Measurements from ENCODE around the gene CAPN3. TPM values are rescaled to one million over a fixed set of nuclear protein-coding genes. Genes with fewer than 3 reads are reported as not detected.

CAPN3 gene
- total and polyA plus RNA-seq, 5 experiments from 2014 or later, result 0.46 to 24.2 (median 4.7) TPM

- H3K9me3 Mint-ChIP-seq, result peaks cover 0 to 23% (median 9%) of the 10 kb centered on the region in 9 donors
- POLR2A ChIA-PET, result no interaction called here
These were observed 18.7 kb downstream of the CAPN3 start for GRCh38 chr15:42378011-42378410.

GRCh38 chr15:42384597-42384996 lies 25.3 kb downstream of the CAPN3 start:
- no peak for ATAC-seq
- Mint-ChIP-seq H3K4me1 (no peaks in the 10 kb centered on the region), H3K27ac (no peak overlapping the region), H3K9me3 (peaks cover 0 to under 1% (median 0%) of the 10 kb centered on the region in 9 donors), H3K27me3 (no peaks in the 10 kb centered on the region), H3K36me3 (peaks cover 0 to 23% (median 5%) of the 10 kb centered on the region in 3 donors), H3K4me3 (no peak overlapping the region)
- DNase-seq, result no peak
- POLR2A ChIA-PET, result no interaction called here

More at GRCh38 chr15:42378011-42378410, 18.7 kb downstream of the CAPN3 start:
- no peaks in the 10 kb centered on the region for H3K27me3 Mint-ChIP-seq
- DNase-seq (no peak), ATAC-seq (no peak)
- peaks cover 4 to 30% (median 11%) of the 10 kb centered on the region in 3 donors for H3K36me3 Mint-ChIP-seq
- H3K27ac Mint-ChIP-seq, result no peak overlapping the region
- no peak overlapping the region for H3K4me3 Mint-ChIP-seq
- no peaks in the 10 kb centered on the region for H3K4me1 Mint-ChIP-seq

GRCh38 chr15:42385206-42385979 lies 26.1 kb downstream of the CAPN3 start:
- H3K36me3 Mint-ChIP-seq, result peaks cover 0 to 23% (median 10%) of the 10 kb centered on the region in 3 donors
- ATAC-seq (no peak), DNase-seq (no peak)
- H3K9me3 Mint-ChIP-seq, result no peaks in the 10 kb centered on the region
- no peaks in the 10 kb centered on the region for H3K4me1 Mint-ChIP-seq
- no peaks in the 10 kb centered on the region for H3K27me3 Mint-ChIP-seq
- H3K4me3 Mint-ChIP-seq, result no peak overlapping the region
- no peak overlapping the region for H3K27ac Mint-ChIP-seq
- POLR2A ChIA-PET, result no interaction called here

GRCh38 chr15:42385980-42386700 lies 26.8 kb downstream of the CAPN3 start:
- H3K27ac Mint-ChIP-seq, result no peak overlapping the region
- ATAC-seq (no peak), DNase-seq (no peak)
- H3K27me3 Mint-ChIP-seq, result no peaks in the 10 kb centered on the region
- no peaks in the 10 kb centered on the region for H3K9me3 Mint-ChIP-seq
- POLR2A ChIA-PET, result no interaction called here
- no peaks in the 10 kb centered on the region for H3K4me1 Mint-ChIP-seq
- no peak overlapping the region for H3K4me3 Mint-ChIP-seq
- H3K36me3 Mint-ChIP-seq, result peaks cover 0 to 23% (median 10%) of the 10 kb centered on the region in 3 donors

GRCh38 chr15:42387603-42388002 lies 28.3 kb downstream of the CAPN3 start:
- no peaks in the 10 kb centered on the region for H3K27me3 Mint-ChIP-seq
- H3K27ac Mint-ChIP-seq, result peak overlapping the region in 1 of 10 donors; percentile 8
- peaks cover 0 to 23% (median 10%) of the 10 kb centered on the region in 3 donors for H3K36me3 Mint-ChIP-seq
- POLR2A ChIA-PET, result no interaction called here
- no peaks in the 10 kb centered on the region for H3K4me1 Mint-ChIP-seq
- ATAC-seq (no peak), DNase-seq (no peak)
- H3K9me3 Mint-ChIP-seq, result no peaks in the 10 kb centered on the region
- H3K4me3 Mint-ChIP-seq, result no peak overlapping the region

GRCh38 chr15:42392309-42393024 lies 33.2 kb downstream of the CAPN3 start:
- ATAC-seq (no peak), DNase-seq (no peak)
- Mint-ChIP-seq H3K4me1 (no peaks in the 10 kb centered on the region), H3K9me3 (no peaks in the 10 kb centered on the region), H3K4me3 (no peak overlapping the region), H3K27ac (no peak overlapping the region), H3K27me3 (no peaks in the 10 kb centered on the region), H3K36me3 (peaks cover 0 to 8% (median 5%) of the 10 kb centered on the region in 3 donors)
- POLR2A ChIA-PET, result no interaction called here

GRCh38 chr15:42394106-42394505 lies 34.8 kb downstream of the CAPN3 start:
- Mint-ChIP-seq H3K9me3 (no peaks in the 10 kb centered on the region), H3K4me3 (no peak overlapping the region), H3K36me3 (peaks cover 0 to 8% (median 8%) of the 10 kb centered on the region in 3 donors), H3K27ac (peak overlapping the region in 1 of 10 donors; percentile 4), H3K27me3 (no peaks in the 10 kb centered on the region), H3K4me1 (no peaks in the 10 kb centered on the region)
- ATAC-seq (no peak), DNase-seq (no peak)
- POLR2A ChIA-PET, result no interaction called here

- DNase-seq (no peak), ATAC-seq (no peak)
- H3K27me3 Mint-ChIP-seq, result no peaks in the 10 kb centered on the region
- no peak overlapping the region for H3K27ac Mint-ChIP-seq
- peaks cover 0 to 1% (median 0%) of the 10 kb centered on the region in 9 donors for H3K9me3 Mint-ChIP-seq
- H3K4me1 Mint-ChIP-seq, result no peaks in the 10 kb centered on the region
- H3K4me3 Mint-ChIP-seq, result no peak overlapping the region
- peaks cover 0 to 25% (median 4%) of the 10 kb centered on the region in 3 donors for H3K36me3 Mint-ChIP-seq
- POLR2A ChIA-PET, result no interaction called here
These were observed 36.5 kb downstream of the CAPN3 start for GRCh38 chr15:42395838-42396237.

GRCh38 chr15:42401544-42402454 lies 42.5 kb downstream of the CAPN3 start:
- POLR2A ChIA-PET, result no interaction called here
- peak overlapping the region in 7 of 10 donors; percentile 32 to 95 (median 46) for H3K27ac Mint-ChIP-seq
- DNase-seq, result peak in 2 of 10 donors; percentile 9 to 32
- H3K27me3 Mint-ChIP-seq, result no peaks in the 10 kb centered on the region
- ATAC-seq, result no peak
- H3K4me1 Mint-ChIP-seq, result peaks cover 0 to 9% (median 3%) of the 10 kb centered on the region in 4 donors
- H3K9me3 Mint-ChIP-seq, result peaks cover 0 to 1% (median 0%) of the 10 kb centered on the region in 9 donors
- peak overlapping the region in 5 of 10 donors; percentile 15 to 83 (median 44) for H3K4me3 Mint-ChIP-seq
- H3K36me3 Mint-ChIP-seq, result peaks cover 0 to 32% (median 4%) of the 10 kb centered on the region in 3 donors

GRCh38 chr15:42402455-42403205 lies 43.3 kb downstream of the CAPN3 start:
- peak overlapping the region in 4 of 10 donors; percentile 32 to 95 (median 59) for H3K27ac Mint-ChIP-seq
- H3K27me3 Mint-ChIP-seq, result no peaks in the 10 kb centered on the region
- POLR2A ChIA-PET, result no interaction called here
- H3K9me3 Mint-ChIP-seq, result peaks cover 0 to 1% (median 0%) of the 10 kb centered on the region in 9 donors
- peaks cover 0 to 9% (median 5%) of the 10 kb centered on the region in 4 donors for H3K4me1 Mint-ChIP-seq
- H3K4me3 Mint-ChIP-seq, result peak overlapping the region in 2 of 10 donors; percentile 42 to 83
- H3K36me3 Mint-ChIP-seq, result peaks cover 0 to 31% (median 4%) of the 10 kb centered on the region in 3 donors
- ATAC-seq (no peak), DNase-seq (no peak)

- POLR2A ChIA-PET, result no interaction called here
These were observed 44.1 kb downstream of the CAPN3 start for GRCh38 chr15:42403389-42403788.

More at GRCh38 chr15:42403389-42403788, 44.1 kb downstream of the CAPN3 start:
- H3K36me3 Mint-ChIP-seq, result peaks cover 0 to 31% (median 4%) of the 10 kb centered on the region in 3 donors
- H3K27me3 Mint-ChIP-seq, result no peaks in the 10 kb centered on the region
- H3K4me1 Mint-ChIP-seq, result peaks cover 0 to 9% (median 5%) of the 10 kb centered on the region in 4 donors
- ATAC-seq (no peak), DNase-seq (no peak)
- H3K27ac Mint-ChIP-seq, result peak overlapping the region in 1 of 10 donors; percentile 95
- H3K4me3 Mint-ChIP-seq, result no peak overlapping the region
- H3K9me3 Mint-ChIP-seq, result peaks cover 0 to 1% (median 0%) of the 10 kb centered on the region in 9 donors
